HepG2 (cell line): ENCODE measurements around the gene SLC25A44.

Experiments
- ARNT2 ChIP-seq: sonication (generic); formaldehyde crosslinking; IDR thresholded peaks from 2 replicates; pipeline ENCODE4 v1.8.0; 2022; ENCODE audit warnings: mild to moderate bottlenecking, low read depth, missing genetic modification reagents, moderate library complexity
- FOXP1 ChIP-seq, 2 experiments: fragments of 450-650 bp in 1 of 2; IDR thresholded peaks; 2 replicates each; pipeline ENCODE4 v1.6.1; 2017 to 2018; ENCODE audit warnings: antibody characterized with exemption in 1 of 2
- HBP1 ChIP-seq: IDR thresholded peaks from 2 replicates; pipeline ENCODE4 v1.6.1; 2016; ENCODE audit warnings: low read depth, control low read depth
- PHF8 ChIP-seq: sonication (generic); formaldehyde crosslinking; IDR thresholded peaks from 2 replicates; pipeline ENCODE4 v1.5.0; 2020; ENCODE audit warnings: missing genetic modification reagents
- TCF7 ChIP-seq: sonication (generic); IDR thresholded peaks from 2 replicates; pipeline ENCODE4 v1.6.1; 2016; ENCODE audit warnings: antibody characterized with exemption, low read depth
- TF ChIP-seq, protein P1 (sequence below): sonication (generic); formaldehyde crosslinking; IDR thresholded peaks from 2 replicates; pipeline ENCODE4 v1.4.0; 2020; ENCODE audit warnings: missing genetic modification reagents, borderline replicate concordance
- TF ChIP-seq, protein P2 (sequence below): sonication (generic); formaldehyde crosslinking; IDR thresholded peaks from 2 replicates; pipeline ENCODE4 v1.5.0; 2020; ENCODE audit warnings: mild to moderate bottlenecking, missing genetic modification reagents, moderate library complexity

DNA sequence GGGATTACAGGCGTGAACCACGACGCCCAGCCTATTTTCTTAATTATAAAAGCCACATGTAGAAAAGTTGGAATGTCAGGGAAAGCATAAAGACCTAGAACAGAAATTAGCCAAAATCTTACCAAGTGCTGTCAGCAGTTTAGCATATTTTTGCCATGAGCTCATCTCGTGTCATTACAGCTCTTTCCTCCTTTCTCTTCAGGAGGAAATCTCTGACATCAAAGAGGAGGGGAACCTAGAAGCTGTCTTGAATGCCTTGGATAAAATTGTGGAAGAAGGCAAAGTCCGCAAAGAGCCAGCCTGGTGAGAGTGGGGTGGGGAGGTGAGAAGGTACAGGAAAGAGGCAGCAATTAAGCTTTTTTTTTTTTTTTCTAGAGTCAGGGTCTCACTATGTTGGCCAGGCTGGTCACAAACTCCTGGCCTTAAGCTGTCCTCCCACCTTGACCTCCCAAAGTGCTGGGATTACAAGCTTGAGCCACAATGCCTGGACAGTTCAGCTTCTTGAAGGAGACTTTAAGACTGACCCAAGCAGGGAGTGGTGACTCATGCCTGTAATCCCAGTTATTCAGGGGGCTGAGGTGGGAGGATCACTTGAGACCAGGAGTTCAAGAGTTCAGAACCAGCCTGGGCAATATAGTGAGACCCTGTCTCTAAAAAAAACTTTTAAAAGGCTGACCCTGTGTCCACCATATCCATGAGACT is 39.7 kb downstream of the SLC25A44 start:
- no peak for TF ChIP-seq TCF7
- TF ChIP-seq PHF8, result no peak
- TF ChIP-seq ARNT2 (CRISPR knock-in tag), result no peak
- TF ChIP-seq, protein P1, sequence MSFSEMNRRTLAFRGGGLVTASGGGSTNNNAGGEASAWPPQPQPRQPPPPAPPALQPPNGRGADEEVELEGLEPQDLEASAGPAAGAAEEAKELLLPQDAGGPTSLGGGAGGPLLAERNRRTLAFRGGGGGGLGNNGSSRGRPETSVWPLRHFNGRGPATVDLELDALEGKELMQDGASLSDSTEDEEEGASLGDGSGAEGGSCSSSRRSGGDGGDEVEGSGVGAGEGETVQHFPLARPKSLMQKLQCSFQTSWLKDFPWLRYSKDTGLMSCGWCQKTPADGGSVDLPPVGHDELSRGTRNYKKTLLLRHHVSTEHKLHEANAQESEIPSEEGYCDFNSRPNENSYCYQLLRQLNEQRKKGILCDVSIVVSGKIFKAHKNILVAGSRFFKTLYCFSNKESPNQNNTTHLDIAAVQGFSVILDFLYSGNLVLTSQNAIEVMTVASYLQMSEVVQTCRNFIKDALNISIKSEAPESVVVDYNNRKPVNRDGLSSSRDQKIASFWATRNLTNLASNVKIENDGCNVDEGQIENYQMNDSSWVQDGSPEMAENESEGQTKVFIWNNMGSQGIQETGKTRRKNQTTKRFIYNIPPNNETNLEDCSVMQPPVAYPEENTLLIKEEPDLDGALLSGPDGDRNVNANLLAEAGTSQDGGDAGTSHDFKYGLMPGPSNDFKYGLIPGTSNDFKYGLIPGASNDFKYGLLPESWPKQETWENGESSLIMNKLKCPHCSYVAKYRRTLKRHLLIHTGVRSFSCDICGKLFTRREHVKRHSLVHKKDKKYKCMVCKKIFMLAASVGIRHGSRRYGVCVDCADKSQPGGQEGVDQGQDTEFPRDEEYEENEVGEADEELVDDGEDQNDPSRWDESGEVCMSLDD (CRISPR knock-in tag), result no peak
- TF ChIP-seq HBP1 (CRISPR knock-in tag), result no peak
- no peak for TF ChIP-seq FOXP1 (IDR thresholded peaks at IDR 0.05)
- TF ChIP-seq FOXP1 (CRISPR knock-in tag; IDR thresholded peaks at IDR 0.05), result no peak
- TF ChIP-seq, protein P2, sequence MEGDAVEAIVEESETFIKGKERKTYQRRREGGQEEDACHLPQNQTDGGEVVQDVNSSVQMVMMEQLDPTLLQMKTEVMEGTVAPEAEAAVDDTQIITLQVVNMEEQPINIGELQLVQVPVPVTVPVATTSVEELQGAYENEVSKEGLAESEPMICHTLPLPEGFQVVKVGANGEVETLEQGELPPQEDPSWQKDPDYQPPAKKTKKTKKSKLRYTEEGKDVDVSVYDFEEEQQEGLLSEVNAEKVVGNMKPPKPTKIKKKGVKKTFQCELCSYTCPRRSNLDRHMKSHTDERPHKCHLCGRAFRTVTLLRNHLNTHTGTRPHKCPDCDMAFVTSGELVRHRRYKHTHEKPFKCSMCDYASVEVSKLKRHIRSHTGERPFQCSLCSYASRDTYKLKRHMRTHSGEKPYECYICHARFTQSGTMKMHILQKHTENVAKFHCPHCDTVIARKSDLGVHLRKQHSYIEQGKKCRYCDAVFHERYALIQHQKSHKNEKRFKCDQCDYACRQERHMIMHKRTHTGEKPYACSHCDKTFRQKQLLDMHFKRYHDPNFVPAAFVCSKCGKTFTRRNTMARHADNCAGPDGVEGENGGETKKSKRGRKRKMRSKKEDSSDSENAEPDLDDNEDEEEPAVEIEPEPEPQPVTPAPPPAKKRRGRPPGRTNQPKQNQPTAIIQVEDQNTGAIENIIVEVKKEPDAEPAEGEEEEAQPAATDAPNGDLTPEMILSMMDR (CRISPR knock-in tag), result no peak
